A673 (cell line): Measurements from ENCODE around the gene SPIRE1.

Source experiments
- EZH2 ChIP-seq: fragments of 200-600 bp; sonication (generic); IDR thresholded peaks from 2 replicates; pipeline ENCODE4 v1.6.1; 2017; ENCODE audit warnings: borderline replicate concordance, low read depth, mild to moderate bottlenecking, mixed read lengths, antibody characterized with exemption, low read length; ENCODE audit not compliant: poor library complexity, severe bottlenecking
- TF ChIP-seq, protein P1 (sequence below): fragments of 300-800, 200-600 bp; sonication (generic); conservative IDR thresholded peaks from 2 replicates; pipeline ENCODE4 v1.5.1; 2017; ENCODE audit warnings: low read depth, mild to moderate bottlenecking, antibody characterized with exemption, low read length, moderate library complexity, mixed read lengths

DNA sequence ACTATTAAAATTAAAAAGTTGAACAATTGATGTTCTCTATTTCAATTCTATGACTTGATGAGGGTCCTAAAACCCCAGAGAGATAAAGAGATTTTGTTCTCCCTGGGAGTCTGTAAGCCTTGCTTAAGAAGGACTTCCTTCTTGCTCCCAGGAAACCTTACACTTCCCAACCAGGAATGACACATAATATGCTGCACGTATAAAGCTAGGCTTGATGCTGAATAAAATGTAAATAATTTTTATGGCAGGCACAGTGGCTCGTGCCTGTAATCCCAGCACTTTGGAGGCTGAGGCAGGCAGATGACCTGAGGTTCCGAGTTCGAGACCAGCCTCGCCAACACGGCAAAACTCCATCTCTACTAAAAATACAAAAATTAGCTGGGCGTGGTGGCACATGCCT is 27.8 kb downstream of the SPIRE1 start:
- TF ChIP-seq, protein P1, sequence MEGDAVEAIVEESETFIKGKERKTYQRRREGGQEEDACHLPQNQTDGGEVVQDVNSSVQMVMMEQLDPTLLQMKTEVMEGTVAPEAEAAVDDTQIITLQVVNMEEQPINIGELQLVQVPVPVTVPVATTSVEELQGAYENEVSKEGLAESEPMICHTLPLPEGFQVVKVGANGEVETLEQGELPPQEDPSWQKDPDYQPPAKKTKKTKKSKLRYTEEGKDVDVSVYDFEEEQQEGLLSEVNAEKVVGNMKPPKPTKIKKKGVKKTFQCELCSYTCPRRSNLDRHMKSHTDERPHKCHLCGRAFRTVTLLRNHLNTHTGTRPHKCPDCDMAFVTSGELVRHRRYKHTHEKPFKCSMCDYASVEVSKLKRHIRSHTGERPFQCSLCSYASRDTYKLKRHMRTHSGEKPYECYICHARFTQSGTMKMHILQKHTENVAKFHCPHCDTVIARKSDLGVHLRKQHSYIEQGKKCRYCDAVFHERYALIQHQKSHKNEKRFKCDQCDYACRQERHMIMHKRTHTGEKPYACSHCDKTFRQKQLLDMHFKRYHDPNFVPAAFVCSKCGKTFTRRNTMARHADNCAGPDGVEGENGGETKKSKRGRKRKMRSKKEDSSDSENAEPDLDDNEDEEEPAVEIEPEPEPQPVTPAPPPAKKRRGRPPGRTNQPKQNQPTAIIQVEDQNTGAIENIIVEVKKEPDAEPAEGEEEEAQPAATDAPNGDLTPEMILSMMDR = no peak
- no peak for TF ChIP-seq EZH2
